Naive thymus-derived CD8-positive, alpha-beta T cell (primary cell): Measurements from ENCODE around the gene ABCA13. TPM values are rescaled to one million over a fixed set of nuclear protein-coding genes. Genes with fewer than 3 reads are reported as not detected.

Experiments used
- ATAC-seq, 2 donors: fragments of 150-1000 bp; cut with Tn5 transposase in 1 of 2; sonication (Bioruptor Pico), chemical (Tn5 transposase) in 1 of 2; 1 replicate in 1 of 2; 2 replicates in 1 of 2; pipeline ENCODE4 v1.10.0; 2021; ENCODE audit warnings: mild to moderate bottlenecking in 2 of 2, moderate library complexity in 2 of 2
- POLR2A ChIA-PET: fragments of 350-600 bp; sonication (Branson Sonifier 250); formaldehyde crosslinking; loops from one replicate; lab custom pipeline; 2021; ENCODE audit warnings: antibody characterized with exemption; lab: Charles Lee
- DNase-seq, 10 donors: peaks; one replicate each; pipeline versions ENCODE4 v3.0.0 to v3.0.0-alpha.2; 2020 to 2022
- H3K27ac Mint-ChIP-seq, 10 donors: one replicate each; pipeline ENCODE4 v1.8.0; 2020 to 2022; ENCODE audit warnings: mild to moderate bottlenecking in 10 of 10, mixed read lengths in 10 of 10, moderate library complexity in 4 of 10, inconsistent platforms in 1 of 10
- H3K27me3 Mint-ChIP-seq, 5 donors: one replicate each; pipeline ENCODE4 v1.8.0; 2021 to 2022; ENCODE audit warnings: mixed read lengths in 5 of 5
- H3K36me3 Mint-ChIP-seq, 3 donors: one replicate each; pipeline ENCODE4 v1.8.0; 2020 to 2022; ENCODE audit warnings: mixed read lengths in 3 of 3, mild to moderate bottlenecking in 2 of 3, inconsistent platforms in 1 of 3
- H3K4me1 Mint-ChIP-seq, 4 donors: one replicate each; pipeline ENCODE4 v1.8.0; 2021 to 2022; ENCODE audit warnings: mixed read lengths in 4 of 4
- H3K4me3 Mint-ChIP-seq, 10 donors: one replicate each; pipeline ENCODE4 v1.8.0; 2020 to 2022; ENCODE audit warnings: mild to moderate bottlenecking in 10 of 10, mixed read lengths in 10 of 10, moderate library complexity in 6 of 10, inconsistent platforms in 1 of 10
- H3K9me3 Mint-ChIP-seq, 9 donors: one replicate each; pipeline ENCODE4 v1.8.0; 2020 to 2022; ENCODE audit warnings: mixed read lengths in 9 of 9, mild to moderate bottlenecking in 3 of 9, inconsistent platforms in 1 of 9, moderate library complexity in 1 of 9
- polyA plus RNA-seq, 3 donors: library from polyadenylated mRNA; unstranded; fragments of 300-500 nt; fragmentation: Illumina TruSeq; gene quantifications; one replicate each; pipeline ENCODE4 v1.2.3, GENCODE V29; 2021
- total RNA-seq, 8 experiments: library from RNA in 2 of 8; stranded (reverse) in 2 of 8; gene quantifications; one replicate each; pipeline ENCODE4 v1.2.3 and lab custom pipeline; 2021 to 2026

Gene ABCA13
- total and polyA plus RNA-seq, 5 experiments from 2014 or later = not detected

- Mint-ChIP-seq H3K4me1 (peaks cover 6 to 22% (median 12%) of the 10 kb centered on the region in 4 donors), H3K4me3 (no peak overlapping the region), H3K36me3 (peaks cover 0 to 4% (median 0%) of the 10 kb centered on the region in 3 donors), H3K27me3 (peaks cover under 1 to 8% (median 4%) of the 10 kb centered on the region in 5 donors), H3K9me3 (peaks cover 9 to 32% (median 13%) of the 10 kb centered on the region in 9 donors), H3K27ac (peak overlapping the region in 1 of 10 donors; percentile 53)
- POLR2A ChIA-PET = no interaction called here
- ATAC-seq = no peak
- DNase-seq = no peak
Measured at GRCh38 chr7:48443051-48443450, 271.8 kb downstream of the ABCA13 start.

- ATAC-seq = no peak
- Mint-ChIP-seq H3K27me3 (no peaks in the 10 kb centered on the region), H3K9me3 (peaks cover 9 to 32% (median 13%) of the 10 kb centered on the region in 9 donors), H3K4me1 (peaks cover 6 to 22% (median 12%) of the 10 kb centered on the region in 4 donors), H3K36me3 (peaks cover 0 to 4% (median 0%) of the 10 kb centered on the region in 3 donors), H3K4me3 (no peak overlapping the region), H3K27ac (no peak overlapping the region)
- POLR2A ChIA-PET = no interaction called here
- no peak for DNase-seq
Measured at GRCh38 chr7:48446721-48447120, 275.5 kb downstream of the ABCA13 start.

DNA sequence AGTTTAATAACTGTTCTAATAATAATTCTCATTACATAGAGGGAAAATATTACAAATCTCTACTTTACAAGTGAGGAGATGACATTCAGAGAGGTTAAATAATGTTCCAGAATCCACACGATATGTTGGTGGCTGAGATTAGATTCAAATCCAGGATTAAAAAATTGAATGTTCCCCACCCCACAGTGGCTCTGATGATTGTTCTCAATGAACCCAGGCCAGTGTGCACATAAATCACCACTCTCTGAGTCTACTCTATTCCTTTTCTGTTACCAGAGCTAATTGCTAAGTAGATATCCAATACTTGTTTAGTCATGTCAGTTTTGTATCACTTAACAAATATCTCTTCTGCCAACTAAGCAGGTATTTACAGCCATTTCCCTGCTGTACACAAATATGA lies 281.0 kb downstream of the ABCA13 start:
- H3K9me3 Mint-ChIP-seq = no peaks in the 10 kb centered on the region
- no peak overlapping the region for H3K27ac Mint-ChIP-seq
- no peaks in the 10 kb centered on the region for H3K36me3 Mint-ChIP-seq
- ATAC-seq (no peak), DNase-seq (no peak)
- H3K4me3 Mint-ChIP-seq = no peak overlapping the region
- peaks cover 0 to 6% (median 0%) of the 10 kb centered on the region in 5 donors for H3K27me3 Mint-ChIP-seq
- POLR2A ChIA-PET = no interaction called here
- H3K4me1 Mint-ChIP-seq = no peaks in the 10 kb centered on the region

- no peak overlapping the region for H3K27ac Mint-ChIP-seq
- ATAC-seq = no peak
- no peaks in the 10 kb centered on the region for H3K36me3 Mint-ChIP-seq
- no peaks in the 10 kb centered on the region for H3K9me3 Mint-ChIP-seq
- DNase-seq = no peak
- H3K27me3 Mint-ChIP-seq = peaks cover 0 to 6% (median 0%) of the 10 kb centered on the region in 5 donors
- H3K4me1 Mint-ChIP-seq = no peaks in the 10 kb centered on the region
- no peak overlapping the region for H3K4me3 Mint-ChIP-seq
- POLR2A ChIA-PET = no interaction called here
Measured at GRCh38 chr7:48454750-48455192, 283.5 kb downstream of the ABCA13 start.

- no peaks in the 10 kb centered on the region for H3K36me3 Mint-ChIP-seq
- POLR2A ChIA-PET = no interaction called here
Measured at GRCh38 chr7:48455363-48455762, 284.1 kb downstream of the ABCA13 start.

DNA sequence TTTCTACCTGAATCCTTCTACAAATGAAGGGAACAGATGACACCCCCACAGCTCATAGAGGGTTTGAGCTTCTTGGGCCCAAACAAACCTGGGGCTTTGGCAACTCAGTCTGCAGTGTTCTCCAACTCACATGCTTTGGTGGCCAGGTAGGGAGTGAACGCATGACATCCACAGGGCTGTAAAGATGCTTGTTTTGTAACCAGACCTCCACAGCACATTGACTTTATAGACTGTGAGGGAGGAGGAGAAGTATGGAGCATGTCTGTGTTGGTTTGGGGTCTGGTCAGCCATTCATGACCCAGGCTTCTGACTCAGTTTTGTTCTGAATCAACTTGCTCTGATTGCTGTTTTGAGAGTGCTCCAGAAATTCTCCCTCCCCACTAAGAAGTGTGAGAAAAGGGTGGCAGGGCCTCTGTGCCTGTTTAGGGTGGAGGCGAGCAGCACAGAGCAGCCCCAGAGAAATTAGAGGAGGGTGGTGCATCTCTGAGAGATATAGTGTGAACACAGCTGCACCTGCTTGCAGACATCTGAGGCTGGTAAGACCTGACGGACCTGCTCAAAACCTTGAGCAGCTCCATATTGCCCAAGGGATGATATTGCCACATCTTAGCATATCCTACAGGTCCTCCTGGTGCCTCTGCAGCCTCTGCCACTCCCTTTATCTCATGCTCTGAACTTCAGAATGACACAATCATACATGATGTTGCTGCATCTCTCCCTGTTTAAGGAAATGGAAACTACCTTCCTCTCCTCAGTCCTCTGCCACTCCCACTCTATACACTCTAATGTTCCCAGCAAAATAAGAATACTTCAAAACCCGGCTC lies 287.7 kb downstream of the ABCA13 start:
- DNase-seq = no peak
- H3K4me1 Mint-ChIP-seq = no peaks in the 10 kb centered on the region
- H3K27me3 Mint-ChIP-seq = peaks cover 0 to 3% (median 0%) of the 10 kb centered on the region in 5 donors
- H3K9me3 Mint-ChIP-seq = no peaks in the 10 kb centered on the region
- POLR2A ChIA-PET = no interaction called here
- no peak for ATAC-seq
- no peaks in the 10 kb centered on the region for H3K36me3 Mint-ChIP-seq
- H3K4me3 Mint-ChIP-seq = no peak overlapping the region
- H3K27ac Mint-ChIP-seq = no peak overlapping the region

More at GRCh38 chr7:48455363-48455762, 284.1 kb downstream of the ABCA13 start:
- H3K27ac Mint-ChIP-seq = no peak overlapping the region
- no peak overlapping the region for H3K4me3 Mint-ChIP-seq
- no peak for ATAC-seq
- H3K9me3 Mint-ChIP-seq = no peaks in the 10 kb centered on the region
- DNase-seq = no peak
- H3K4me1 Mint-ChIP-seq = no peaks in the 10 kb centered on the region
- H3K27me3 Mint-ChIP-seq = peaks cover 0 to 6% (median 0%) of the 10 kb centered on the region in 5 donors

- ATAC-seq (no peak), DNase-seq (no peak)
- Mint-ChIP-seq H3K9me3 (no peaks in the 10 kb centered on the region), H3K4me1 (no peaks in the 10 kb centered on the region), H3K27me3 (peaks cover 0 to 3% (median 0%) of the 10 kb centered on the region in 5 donors), H3K27ac (no peak overlapping the region), H3K4me3 (no peak overlapping the region), H3K36me3 (no peaks in the 10 kb centered on the region)
- POLR2A ChIA-PET = no interaction called here
Measured at GRCh38 chr7:48466713-48467112, 295.5 kb downstream of the ABCA13 start.

- no peaks in the 10 kb centered on the region for H3K36me3 Mint-ChIP-seq
- no peak overlapping the region for H3K27ac Mint-ChIP-seq
- DNase-seq = no peak
- no peak for ATAC-seq
- POLR2A ChIA-PET = no interaction called here
- H3K4me1 Mint-ChIP-seq = no peaks in the 10 kb centered on the region
- H3K27me3 Mint-ChIP-seq = peaks cover 0 to 3% (median 0%) of the 10 kb centered on the region in 5 donors
- peaks cover 0 to 3% (median 0%) of the 10 kb centered on the region in 9 donors for H3K9me3 Mint-ChIP-seq
- no peak overlapping the region for H3K4me3 Mint-ChIP-seq
Measured at GRCh38 chr7:48471196-48471595, 299.9 kb downstream of the ABCA13 start.

DNA sequence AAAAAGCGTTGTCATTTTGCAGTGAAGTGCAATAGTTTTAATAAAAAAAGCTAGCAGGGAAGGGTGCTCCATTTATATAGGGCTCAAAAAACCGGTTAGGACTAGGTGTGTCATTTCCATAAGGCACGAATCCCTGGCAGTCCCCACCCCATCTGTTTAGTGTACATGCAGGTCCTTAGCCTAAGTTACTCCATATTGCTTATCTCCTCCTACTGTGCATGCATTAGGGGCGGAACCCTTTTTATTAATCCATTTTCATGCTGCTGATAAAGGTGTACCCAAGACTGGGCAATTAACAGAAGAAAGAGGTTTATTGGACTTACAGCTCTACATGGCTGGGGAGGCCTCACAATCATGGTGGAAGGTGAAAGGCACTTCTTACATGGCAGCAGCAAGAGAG lies 301.4 kb downstream of the ABCA13 start:
- peaks cover 0 to 3% (median 0%) of the 10 kb centered on the region in 5 donors for H3K27me3 Mint-ChIP-seq
- DNase-seq (no peak), ATAC-seq (no peak)
- no peak overlapping the region for H3K27ac Mint-ChIP-seq
- no peaks in the 10 kb centered on the region for H3K36me3 Mint-ChIP-seq
- POLR2A ChIA-PET = no interaction called here
- H3K4me3 Mint-ChIP-seq = no peak overlapping the region
- peaks cover 0 to 10% (median 0%) of the 10 kb centered on the region in 9 donors for H3K9me3 Mint-ChIP-seq
- H3K4me1 Mint-ChIP-seq = no peaks in the 10 kb centered on the region

DNA sequence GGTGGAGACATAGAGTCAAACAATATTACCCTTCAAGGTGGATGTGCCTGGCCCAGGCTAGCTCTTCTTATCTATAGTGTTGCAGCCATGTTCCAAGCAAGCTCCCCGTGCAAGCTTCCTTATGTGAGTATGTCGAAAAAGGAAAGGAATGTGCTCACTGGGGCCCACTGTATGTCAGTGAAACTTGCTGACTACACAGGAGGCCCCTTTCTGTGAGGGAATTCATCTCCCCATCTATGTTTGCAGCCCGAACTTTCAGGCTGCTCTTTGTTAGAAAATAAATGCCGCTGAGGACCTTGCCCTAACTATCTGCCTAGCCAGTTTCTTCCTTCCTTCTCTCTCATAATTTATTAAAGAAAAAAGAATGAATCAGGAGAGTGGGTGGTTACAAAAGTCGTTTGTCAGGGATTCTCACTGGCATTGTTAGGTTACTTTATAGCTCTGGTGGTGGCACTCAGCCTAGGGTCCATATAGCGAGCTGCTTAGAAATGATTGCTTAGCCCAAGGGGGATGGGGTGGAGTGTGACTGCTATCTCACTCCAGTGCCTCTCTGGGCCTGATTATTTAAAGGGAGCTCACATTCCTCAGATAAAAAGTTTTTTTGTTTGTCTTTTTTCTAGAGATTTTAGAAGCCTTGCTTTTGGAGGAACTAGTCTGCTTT lies 302.1 kb downstream of the ABCA13 start:
- H3K27ac Mint-ChIP-seq = no peak overlapping the region
- DNase-seq (no peak), ATAC-seq (no peak)
- H3K4me1 Mint-ChIP-seq = no peaks in the 10 kb centered on the region
- no peaks in the 10 kb centered on the region for H3K36me3 Mint-ChIP-seq
- H3K4me3 Mint-ChIP-seq = no peak overlapping the region
- peaks cover 0 to 3% (median 0%) of the 10 kb centered on the region in 5 donors for H3K27me3 Mint-ChIP-seq
- peaks cover 0 to 10% (median 0%) of the 10 kb centered on the region in 9 donors for H3K9me3 Mint-ChIP-seq
- POLR2A ChIA-PET = no interaction called here

DNA sequence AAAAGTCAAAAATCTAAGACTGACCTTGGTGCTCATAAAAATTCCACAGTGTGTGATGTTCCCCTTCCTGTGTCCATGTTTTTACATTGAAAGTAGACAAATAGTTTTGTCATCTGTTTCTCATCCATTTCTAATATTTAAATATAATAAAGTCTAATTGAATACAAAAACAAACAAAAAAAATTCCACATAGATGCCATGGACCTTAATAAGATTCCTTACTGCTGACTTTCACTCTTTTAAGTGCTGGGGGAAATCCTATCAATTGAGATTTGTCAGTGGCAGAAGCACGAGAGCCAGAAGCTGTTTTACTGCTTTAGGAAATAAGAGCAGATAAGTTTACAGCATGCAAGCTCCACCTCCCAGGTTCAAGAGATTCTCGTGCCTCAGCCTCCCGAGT lies 310.0 kb downstream of the ABCA13 start:
- Mint-ChIP-seq H3K27ac (no peak overlapping the region), H3K36me3 (no peaks in the 10 kb centered on the region), H3K9me3 (peaks cover 0 to 18% (median 6%) of the 10 kb centered on the region in 9 donors), H3K4me3 (no peak overlapping the region), H3K4me1 (no peaks in the 10 kb centered on the region), H3K27me3 (peaks cover 0 to 2% (median 0%) of the 10 kb centered on the region in 5 donors)
- POLR2A ChIA-PET = no interaction called here
- ATAC-seq = no peak
- no peak for DNase-seq

- POLR2A ChIA-PET = no interaction called here
- DNase-seq (no peak), ATAC-seq (no peak)
- Mint-ChIP-seq H3K27me3 (peaks cover 0 to 2% (median 0%) of the 10 kb centered on the region in 5 donors), H3K4me3 (no peak overlapping the region), H3K36me3 (no peaks in the 10 kb centered on the region), H3K9me3 (peaks cover 0 to 3% (median 0%) of the 10 kb centered on the region in 9 donors), H3K27ac (no peak overlapping the region), H3K4me1 (no peaks in the 10 kb centered on the region)
Measured at GRCh38 chr7:48497521-48497920, 326.3 kb downstream of the ABCA13 start.

GRCh38 chr7:48502021-48502420 lies 330.8 kb downstream of the ABCA13 start:
- ATAC-seq (no peak), DNase-seq (no peak)
- H3K4me1 Mint-ChIP-seq = peaks cover 0 to 1% (median 0%) of the 10 kb centered on the region in 4 donors
- H3K4me3 Mint-ChIP-seq = no peak overlapping the region
- peaks cover 0 to 2% (median 0%) of the 10 kb centered on the region in 5 donors for H3K27me3 Mint-ChIP-seq
- H3K27ac Mint-ChIP-seq = no peak overlapping the region
- H3K9me3 Mint-ChIP-seq = peaks cover 0 to 2% (median 0%) of the 10 kb centered on the region in 9 donors
- no peaks in the 10 kb centered on the region for H3K36me3 Mint-ChIP-seq
- POLR2A ChIA-PET = no interaction called here
